Measurements from ENCODE around the gene RICTOR.

DNA sequence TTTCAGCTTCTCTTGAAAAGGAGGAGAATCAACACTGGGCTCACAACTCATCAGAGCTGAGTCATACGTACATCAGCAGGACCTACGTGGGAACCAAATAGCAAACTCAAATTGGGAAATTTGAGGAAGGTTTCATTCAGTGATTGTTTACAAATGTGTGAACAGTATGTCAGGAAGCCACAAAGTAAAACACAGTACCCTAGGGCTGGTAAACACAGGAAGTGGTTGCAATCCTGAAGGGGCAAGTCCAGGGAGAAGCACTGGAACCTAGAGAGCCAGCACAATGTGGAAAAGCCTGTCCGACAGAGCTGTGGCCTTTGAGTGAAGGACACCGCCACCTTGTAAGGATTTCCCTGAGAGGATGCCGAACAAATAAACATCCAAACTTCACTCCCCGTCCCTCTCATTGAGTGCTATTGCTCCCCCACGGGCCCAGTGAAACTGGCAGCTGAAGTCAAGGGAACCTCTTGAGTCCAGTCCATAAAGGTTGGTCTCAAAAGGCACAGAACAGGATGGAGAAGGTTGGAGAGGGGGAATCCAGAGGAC is 26.7 kb upstream of the RICTOR start:
- TF ChIP-seq TEAD1 (CRISPR knock-in tag; IDR thresholded peaks at IDR 0.05): no peak
- TF ChIP-seq, protein P1, sequence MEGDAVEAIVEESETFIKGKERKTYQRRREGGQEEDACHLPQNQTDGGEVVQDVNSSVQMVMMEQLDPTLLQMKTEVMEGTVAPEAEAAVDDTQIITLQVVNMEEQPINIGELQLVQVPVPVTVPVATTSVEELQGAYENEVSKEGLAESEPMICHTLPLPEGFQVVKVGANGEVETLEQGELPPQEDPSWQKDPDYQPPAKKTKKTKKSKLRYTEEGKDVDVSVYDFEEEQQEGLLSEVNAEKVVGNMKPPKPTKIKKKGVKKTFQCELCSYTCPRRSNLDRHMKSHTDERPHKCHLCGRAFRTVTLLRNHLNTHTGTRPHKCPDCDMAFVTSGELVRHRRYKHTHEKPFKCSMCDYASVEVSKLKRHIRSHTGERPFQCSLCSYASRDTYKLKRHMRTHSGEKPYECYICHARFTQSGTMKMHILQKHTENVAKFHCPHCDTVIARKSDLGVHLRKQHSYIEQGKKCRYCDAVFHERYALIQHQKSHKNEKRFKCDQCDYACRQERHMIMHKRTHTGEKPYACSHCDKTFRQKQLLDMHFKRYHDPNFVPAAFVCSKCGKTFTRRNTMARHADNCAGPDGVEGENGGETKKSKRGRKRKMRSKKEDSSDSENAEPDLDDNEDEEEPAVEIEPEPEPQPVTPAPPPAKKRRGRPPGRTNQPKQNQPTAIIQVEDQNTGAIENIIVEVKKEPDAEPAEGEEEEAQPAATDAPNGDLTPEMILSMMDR (IDR thresholded peaks at IDR 0.05 in 2 of 3, conservative IDR thresholded peaks at IDR 0.05 in 1 of 3; ENCODE audit: insufficient read depth in 2 of 3, low read depth in 1 of 3, low read length in 3 of 3): no peak
- TF ChIP-seq TBL1XR1 (IDR thresholded peaks at IDR 0.05; ENCODE audit: low read length in 2 of 2): no peak
- no peak for TF ChIP-seq SMARCC2 (IDR thresholded peaks at IDR 0.05; ENCODE audit: low read depth)
